ENCODE data around the gene MAP2K7.

The MAP2K7 gene

DNA sequence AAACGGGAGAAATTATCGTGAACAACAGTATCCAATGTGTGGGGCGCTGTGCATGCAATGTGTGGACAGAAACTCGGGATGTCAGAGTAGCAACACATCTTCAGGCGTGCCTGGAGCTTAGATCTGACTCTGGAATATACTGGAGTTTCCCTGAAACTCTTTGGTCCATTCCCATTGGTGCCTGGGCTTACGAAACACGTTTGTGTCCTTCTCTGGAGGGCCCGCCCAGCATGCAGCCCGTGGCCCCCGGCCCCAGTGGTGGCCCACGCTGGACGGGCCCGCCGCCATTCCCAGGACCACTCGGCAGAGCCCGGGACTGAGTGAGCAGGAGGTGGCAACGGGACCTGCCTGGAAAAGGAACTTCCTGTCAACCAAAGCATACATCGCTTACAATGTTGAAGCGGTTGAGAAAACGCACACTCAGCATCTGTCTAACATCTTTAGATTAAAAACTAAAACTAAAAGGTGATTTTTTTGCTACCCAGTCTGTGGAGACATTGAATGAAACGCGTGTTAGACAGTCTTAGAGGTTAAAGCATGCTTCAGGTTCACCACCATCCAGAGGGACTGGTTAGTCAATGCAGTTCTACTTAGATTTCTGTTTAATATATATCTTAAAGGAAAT is 59.1 kb downstream of the MAP2K7 start:
- H3K36me3 ChIP-seq (ENCODE audit: control insufficient read depth, insufficient read depth, low read length), result no peaks in the 10 kb centered on the region

DNA sequence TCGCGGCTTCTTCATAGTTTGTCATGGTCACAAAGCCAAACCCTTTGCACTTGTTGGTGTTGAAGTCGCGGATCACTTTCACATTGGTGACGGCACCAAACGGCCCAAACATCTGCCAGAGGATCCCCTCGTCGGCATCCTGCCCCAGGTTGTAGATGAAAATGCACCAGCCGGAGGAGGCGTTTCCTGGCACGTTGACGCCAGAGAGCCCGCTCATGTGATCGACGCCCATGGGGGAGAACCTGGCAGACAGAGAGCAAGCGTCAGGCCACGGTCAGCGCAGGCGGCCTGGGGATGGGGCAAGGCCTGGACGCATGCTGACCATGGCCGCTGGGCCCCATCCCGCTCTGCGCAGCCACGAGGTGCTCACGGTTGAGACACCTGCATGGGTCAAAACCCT is 59.9 kb downstream of the MAP2K7 start:
- Histone ChIP-seq H3K4me1 (ENCODE audit: control insufficient read depth, insufficient read depth, low read length) (no peaks in the 10 kb centered on the region), H3K36me3 (ENCODE audit: control insufficient read depth, insufficient read depth, low read length) (no peaks in the 10 kb centered on the region), H3K4me3 (ENCODE audit: low read length) (no peak overlapping the region), H3K9me3 (ENCODE audit: control insufficient read depth, low read length) (no peaks in the 10 kb centered on the region), H3K27me3 (ENCODE audit: control insufficient read depth, insufficient read depth, low read length) (no peaks in the 10 kb centered on the region), H3K9ac (ENCODE audit: low read length) (no peak overlapping the region)

More for the DNA sequence above, 59.1 kb downstream of the MAP2K7 start:
- Histone ChIP-seq H3K27me3 (ENCODE audit: control insufficient read depth, insufficient read depth, low read length) (no peaks in the 10 kb centered on the region), H3K9me3 (ENCODE audit: control insufficient read depth, low read length) (no peaks in the 10 kb centered on the region), H3K4me1 (ENCODE audit: control insufficient read depth, insufficient read depth, low read length) (no peaks in the 10 kb centered on the region), H3K9ac (ENCODE audit: low read length) (no peak overlapping the region), H3K4me3 (ENCODE audit: low read length) (no peak overlapping the region)
